Endometrial microvascular endothelial cells (primary cell): Measurements from ENCODE around the gene SARS1. TPM values are rescaled to one million over a fixed set of nuclear protein-coding genes. Genes with fewer than 3 reads are reported as not detected.

ENCODE experiments used
- in situ Hi-C: cut with HindIII; loops from 2 replicates; pipeline ENCODE4 v1.10.0; 2017; ENCODE audit warnings: low sequenced_read_pairs, low pct_unique_long_range_greater_than_20kb; ENCODE audit errors: inconsistent ontology term
- total RNA-seq: library from RNA; depleted of rRNA; stranded (reverse); fragments of >200 nt; gene quantifications from one replicate; pipeline ENCODE4 v1.2.3, GENCODE V29; 2015; ENCODE audit errors: inconsistent ontology term

Gene SARS1
- total RNA-seq, 1 donor from 2014 or later: 263 TPM

GRCh38 chr1:109191377-109191776 is 22.3 kb upstream of the SARS1 start:
- in situ Hi-C loops: no loop called here

DNA sequence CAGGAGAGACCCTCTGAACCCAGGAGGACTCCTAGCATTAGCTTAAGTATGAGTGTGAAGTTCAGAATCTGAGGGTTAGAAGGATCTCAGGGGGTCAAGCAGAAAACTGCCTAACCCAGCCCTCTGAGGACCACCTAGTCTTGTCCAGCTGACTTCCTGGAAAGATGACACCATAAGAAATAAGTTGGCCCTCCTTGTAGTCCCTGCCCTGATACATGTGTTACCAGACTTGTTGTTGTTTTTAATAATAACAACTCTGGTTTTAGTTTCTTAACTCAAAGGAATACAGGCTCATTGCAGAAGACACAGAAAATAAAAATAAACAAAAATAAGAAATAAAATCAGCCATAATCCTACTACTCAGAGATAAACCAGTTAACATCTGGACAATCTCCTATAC is 21.8 kb upstream of the SARS1 start:
- in situ Hi-C loops: no loop called here

GRCh38 chr1:109192433-109192832 is 21.3 kb upstream of the SARS1 start:
- in situ Hi-C loops: no loop called here

GRCh38 chr1:109193653-109194590 is 19.8 kb upstream of the SARS1 start:
- in situ Hi-C loops: no loop called here

- in situ Hi-C loops: no loop called here
Measured at GRCh38 chr1:109197158-109198042, 16.3 kb upstream of the SARS1 start.

DNA sequence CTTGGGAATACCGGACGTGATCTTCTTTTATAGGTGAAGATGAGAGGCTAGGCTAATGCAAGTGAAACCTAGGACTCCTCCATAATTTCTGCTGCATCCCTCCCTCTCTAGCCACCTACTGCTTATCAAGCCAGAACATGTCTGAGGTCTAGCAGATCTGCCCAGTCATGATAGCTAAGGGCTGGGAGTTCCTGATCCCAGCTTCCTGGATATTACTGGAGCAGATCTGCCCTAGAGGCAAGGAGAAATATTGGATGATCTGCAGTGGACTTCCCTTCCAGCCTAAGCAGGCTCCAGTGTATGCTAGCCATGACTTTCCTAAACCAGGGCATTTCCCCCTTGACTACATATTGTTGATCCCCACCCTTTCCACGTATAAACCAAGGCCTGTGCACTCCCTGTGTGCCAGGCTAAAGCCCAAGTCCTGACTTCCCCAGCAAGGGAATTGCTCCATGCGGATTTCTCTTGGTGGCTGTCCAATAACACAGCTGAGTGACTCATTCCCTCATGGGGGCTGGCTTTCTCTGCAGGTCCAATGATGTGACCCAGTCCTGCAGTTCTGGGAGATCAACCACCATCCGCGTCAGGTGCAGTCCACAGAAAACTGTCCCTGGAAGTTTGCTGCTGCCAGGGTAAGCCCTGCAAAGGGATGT is 15.5 kb upstream of the SARS1 start:
- in situ Hi-C loops: no loop called here

- in situ Hi-C loops: no loop called here
Measured at GRCh38 chr1:109198745-109199144, 15.0 kb upstream of the SARS1 start.

DNA sequence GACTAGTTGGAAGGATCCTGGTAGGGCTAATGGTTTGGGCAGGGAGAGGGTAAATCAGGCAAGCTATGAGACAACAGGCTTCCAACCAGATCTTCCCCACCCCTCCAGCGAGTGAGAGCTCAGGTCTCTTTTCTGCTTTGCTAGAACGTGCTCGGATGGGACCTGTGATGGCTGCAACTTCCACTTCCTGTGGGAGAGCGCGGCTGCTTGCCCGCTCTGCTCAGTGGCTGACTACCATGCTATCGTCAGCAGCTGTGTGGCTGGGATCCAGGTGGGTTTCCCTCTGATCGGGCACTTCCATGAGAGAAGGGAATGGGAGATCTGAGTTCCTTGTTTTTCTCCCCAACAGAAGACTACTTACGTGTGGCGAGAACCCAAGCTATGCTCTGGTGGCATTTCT is 14.0 kb upstream of the SARS1 start:
- in situ Hi-C loops: no loop called here

GRCh38 chr1:109201123-109201703 is 12.5 kb upstream of the SARS1 start:
- in situ Hi-C loops: no loop called here

- in situ Hi-C loops: no loop called here
Measured at GRCh38 chr1:109204484-109204883, 9.2 kb upstream of the SARS1 start.

GRCh38 chr1:109206339-109206738 is 7.4 kb upstream of the SARS1 start:
- in situ Hi-C loops: no loop called here

DNA sequence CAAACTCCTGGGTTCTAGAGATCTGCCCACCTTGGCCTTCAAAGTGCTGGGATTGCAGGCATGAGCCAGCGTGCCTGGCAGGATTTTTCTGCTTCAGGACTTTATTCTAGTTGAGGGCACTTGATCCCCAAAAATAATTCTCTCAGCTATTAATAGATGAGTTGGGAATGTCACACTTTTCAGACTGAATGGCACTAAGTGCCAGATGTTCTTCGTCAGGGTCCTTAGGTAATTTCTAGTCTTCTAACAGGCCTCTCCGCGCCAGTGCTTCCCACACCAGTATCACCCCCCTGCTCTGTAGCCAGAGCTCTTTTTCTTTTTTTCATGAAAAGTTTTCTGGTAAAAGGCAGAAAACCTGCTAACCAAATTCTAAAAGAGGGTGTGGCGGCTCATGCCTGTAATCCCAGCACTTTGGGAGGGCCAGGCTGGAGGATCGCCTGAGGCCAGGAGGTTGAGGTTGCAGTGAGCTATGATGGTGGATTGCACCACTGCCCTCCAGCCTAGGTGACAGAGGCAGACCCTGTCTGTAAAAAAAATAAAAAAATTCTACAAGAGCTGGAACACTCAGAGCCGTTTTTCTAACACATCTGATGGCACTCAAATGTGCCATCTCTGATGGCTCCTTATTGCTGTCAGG is 6.1 kb upstream of the SARS1 start:
- in situ Hi-C loops: no loop called here

- in situ Hi-C loops: no loop called here
Measured at GRCh38 chr1:109208394-109208793, 5.3 kb upstream of the SARS1 start.

GRCh38 chr1:109208836-109209463 is 4.8 kb upstream of the SARS1 start:
- in situ Hi-C loops: no loop called here

- in situ Hi-C loops: no loop called here
Measured at GRCh38 chr1:109210058-109210457, 3.7 kb upstream of the SARS1 start.

GRCh38 chr1:109213345-109213823 is 334 bp upstream of the SARS1 start:
- in situ Hi-C loops: no loop called here

DNA sequence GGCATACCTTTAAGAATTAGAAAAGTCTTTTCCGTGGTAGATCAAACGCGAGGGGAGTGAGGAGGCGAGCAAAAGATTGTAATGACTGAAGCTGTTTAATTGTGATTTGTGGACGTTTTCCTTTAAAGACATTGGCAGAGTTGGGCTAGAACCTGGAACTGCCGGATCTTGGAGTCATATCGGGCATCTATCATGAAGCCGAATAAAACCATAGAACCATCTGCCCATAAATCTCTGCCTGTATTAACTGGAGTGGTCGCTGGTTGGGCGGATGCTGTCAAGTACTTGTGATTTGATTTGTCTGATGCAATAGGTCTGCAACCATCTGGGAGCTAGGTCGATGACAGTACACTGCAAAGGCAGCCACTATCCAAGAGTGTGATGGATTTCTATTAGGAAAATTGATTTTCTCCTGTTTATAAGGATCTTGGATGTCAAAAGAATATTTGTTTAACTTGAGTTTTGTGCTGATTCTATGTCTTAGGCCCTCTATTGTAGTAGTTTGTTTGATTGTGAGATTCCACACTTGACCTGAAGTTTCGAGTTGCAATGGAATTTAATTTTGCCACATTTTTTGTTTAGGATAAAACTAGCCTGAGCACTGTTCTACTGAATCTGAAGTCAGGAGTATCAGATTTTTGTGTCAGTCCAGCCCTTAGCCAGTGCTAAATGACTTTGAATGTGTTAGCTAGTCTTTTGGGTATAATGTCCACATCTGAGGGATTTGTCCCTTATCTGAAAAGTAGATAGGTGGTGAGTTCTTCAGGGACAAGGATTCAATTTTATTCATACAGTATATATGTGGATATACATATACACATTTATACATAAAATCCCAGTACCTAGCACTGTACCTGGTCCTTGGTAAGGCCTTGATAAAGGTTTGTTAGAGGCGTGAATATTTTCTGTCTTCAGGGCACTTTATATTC is 1.2 kb downstream of the SARS1 start:
- in situ Hi-C loops: no loop called here
